Measurements from ENCODE around the gene OSGEP.

Gene OSGEP

GRCh38 chr14:20424851-20425250 lies 29.8 kb downstream of the OSGEP start:
- Histone ChIP-seq H3K27me3 (ENCODE audit: control insufficient read depth in 1 of 2, insufficient read depth in 1 of 2, low read length in 2 of 2) (no peaks in the 10 kb centered on the region), H2AFZ (ENCODE audit: low read depth, low read length) (no peak overlapping the region), H4K8ac (ENCODE audit: low read length) (no peak overlapping the region), H3K4me2 (ENCODE audit: low read length, poor library complexity, severe bottlenecking) (no peak overlapping the region), H3K27ac (ENCODE audit: low read length, poor library complexity, severe bottlenecking) (no peak overlapping the region), H3K18ac (ENCODE audit: low read depth in 1 of 2, low read length in 2 of 2) (no peak overlapping the region), H3K9me3 (ENCODE audit: control insufficient read depth, low read length) (no peaks in the 10 kb centered on the region), H3K4me1 (ENCODE audit: control insufficient read depth, insufficient read depth, low read depth, low read length) (peaks cover 3% of the 10 kb centered on the region), H2BK15ac (ENCODE audit: low read depth, poor library complexity, severe bottlenecking) (no peak overlapping the region), H3K4ac (ENCODE audit: low read depth in 1 of 2, low read length in 2 of 2) (no peak overlapping the region), H3K23ac (ENCODE audit: low read length in 2 of 2) (no peak overlapping the region), H3K4me3 (ENCODE audit: insufficient read depth in 1 of 2, low read depth in 1 of 2, low read length in 2 of 2) (no peak overlapping the region), H2AK5ac (ENCODE audit: low read length, severe bottlenecking) (no peak overlapping the region), H2BK5ac (ENCODE audit: low read depth, low read length, poor library complexity, severe bottlenecking) (no peak overlapping the region), H3K79me1 (replicated peaks; ENCODE audit: low read length, poor library complexity, severe bottlenecking) (no peaks in the 10 kb centered on the region), H2BK12ac (ENCODE audit: low read length in 2 of 2) (no peak overlapping the region), H3K36me3 (ENCODE audit: control insufficient read depth in 1 of 2, insufficient read depth in 2 of 2, low read depth in 1 of 2, low read length in 2 of 2) (no peaks in the 10 kb centered on the region), H2BK120ac (ENCODE audit: low read depth, low read length) (no peak overlapping the region), H3K14ac (ENCODE audit: low read length in 2 of 2) (no peak overlapping the region), H4K91ac (ENCODE audit: low read length) (no peak overlapping the region), H3K9ac (ENCODE audit: low read length) (no peak overlapping the region)
- DNase-seq: no peak
- 52% methylated on average over 1 of the region's 2 CpGs for WGBS

- Histone ChIP-seq H3K4me3 (ENCODE audit: insufficient read depth in 1 of 2, low read depth in 1 of 2, low read length in 2 of 2) (no peak overlapping the region), H2BK120ac (ENCODE audit: low read depth, low read length) (no peak overlapping the region), H3K36me3 (ENCODE audit: control insufficient read depth in 1 of 2, insufficient read depth in 2 of 2, low read depth in 1 of 2, low read length in 2 of 2) (no peaks in the 10 kb centered on the region), H3K9me3 (ENCODE audit: control insufficient read depth, low read length) (no peaks in the 10 kb centered on the region), H3K4me2 (ENCODE audit: low read length, poor library complexity, severe bottlenecking) (no peak overlapping the region), H3K4me1 (ENCODE audit: control insufficient read depth, insufficient read depth, low read depth, low read length) (no peaks in the 10 kb centered on the region), H3K27me3 (ENCODE audit: control insufficient read depth in 1 of 2, insufficient read depth in 1 of 2, low read length in 2 of 2) (no peaks in the 10 kb centered on the region), H4K8ac (ENCODE audit: low read length) (no peak overlapping the region), H2AFZ (ENCODE audit: low read depth, low read length) (no peak overlapping the region), H3K18ac (ENCODE audit: low read depth in 1 of 2, low read length in 2 of 2) (no peak overlapping the region), H2BK5ac (ENCODE audit: low read depth, low read length, poor library complexity, severe bottlenecking) (no peak overlapping the region), H3K4ac (ENCODE audit: low read depth in 1 of 2, low read length in 2 of 2) (no peak overlapping the region), H2AK5ac (ENCODE audit: low read length, severe bottlenecking) (no peak overlapping the region), H3K23ac (ENCODE audit: low read length in 2 of 2) (no peak overlapping the region), H3K27ac (ENCODE audit: low read length, poor library complexity, severe bottlenecking) (no peak overlapping the region), H2BK15ac (ENCODE audit: low read depth, poor library complexity, severe bottlenecking) (no peak overlapping the region), H2BK12ac (ENCODE audit: low read length in 2 of 2) (no peak overlapping the region), H3K9ac (ENCODE audit: low read length) (no peak overlapping the region), H3K79me1 (replicated peaks; ENCODE audit: low read length, poor library complexity, severe bottlenecking) (no peaks in the 10 kb centered on the region), H4K91ac (ENCODE audit: low read length) (no peak overlapping the region), H3K14ac (ENCODE audit: low read length in 2 of 2) (no peak overlapping the region)
- DNase-seq: no peak
- WGBS: no CpG with 5 or more reads among the region's 2 CpGs
Observed at GRCh38 chr14:20422886-20423285, 31.7 kb downstream of the OSGEP start.

- Histone ChIP-seq H3K79me1 (replicated peaks; ENCODE audit: low read length, poor library complexity, severe bottlenecking) (no peaks in the 10 kb centered on the region), H4K91ac (ENCODE audit: low read length) (no peak overlapping the region), H2BK12ac (ENCODE audit: low read length in 2 of 2) (no peak overlapping the region), H3K18ac (ENCODE audit: low read depth in 1 of 2, low read length in 2 of 2) (no peak overlapping the region), H3K4me3 (ENCODE audit: insufficient read depth in 1 of 2, low read depth in 1 of 2, low read length in 2 of 2) (no peak overlapping the region), H3K27ac (ENCODE audit: low read length, poor library complexity, severe bottlenecking) (no peak overlapping the region), H3K36me3 (ENCODE audit: control insufficient read depth in 1 of 2, insufficient read depth in 2 of 2, low read depth in 1 of 2, low read length in 2 of 2) (no peaks in the 10 kb centered on the region), H2BK15ac (ENCODE audit: low read depth, poor library complexity, severe bottlenecking) (no peak overlapping the region), H3K4me1 (ENCODE audit: control insufficient read depth, insufficient read depth, low read depth, low read length) (no peaks in the 10 kb centered on the region), H2AFZ (ENCODE audit: low read depth, low read length) (no peak overlapping the region), H3K4ac (ENCODE audit: low read depth in 1 of 2, low read length in 2 of 2) (no peak overlapping the region), H2BK5ac (ENCODE audit: low read depth, low read length, poor library complexity, severe bottlenecking) (no peak overlapping the region), H3K4me2 (ENCODE audit: low read length, poor library complexity, severe bottlenecking) (no peak overlapping the region), H3K14ac (ENCODE audit: low read length in 2 of 2) (no peak overlapping the region), H4K8ac (ENCODE audit: low read length) (no peak overlapping the region), H3K9me3 (ENCODE audit: control insufficient read depth, low read length) (no peaks in the 10 kb centered on the region), H3K23ac (ENCODE audit: low read length in 2 of 2) (no peak overlapping the region), H3K9ac (ENCODE audit: low read length) (no peak overlapping the region), H2AK5ac (ENCODE audit: low read length, severe bottlenecking) (no peak overlapping the region), H2BK120ac (ENCODE audit: low read depth, low read length) (no peak overlapping the region), H3K27me3 (ENCODE audit: control insufficient read depth in 1 of 2, insufficient read depth in 1 of 2, low read length in 2 of 2) (no peaks in the 10 kb centered on the region)
- WGBS: 10% methylated on average over 2 of the region's 2 CpGs
- DNase-seq: no peak
Observed at GRCh38 chr14:20421267-20421666, 33.3 kb downstream of the OSGEP start.

GRCh38 chr14:20419419-20419818 lies 35.2 kb downstream of the OSGEP start:
- no peak overlapping the region for H2AFZ ChIP-seq (ENCODE audit: low read depth, low read length)
- no peak overlapping the region for H3K27ac ChIP-seq (ENCODE audit: low read length, poor library complexity, severe bottlenecking)
- no peak overlapping the region for H3K4me2 ChIP-seq (ENCODE audit: low read length, poor library complexity, severe bottlenecking)
- no peak overlapping the region for H2AK5ac ChIP-seq (ENCODE audit: low read length, severe bottlenecking)
- no peak overlapping the region for H2BK12ac ChIP-seq (ENCODE audit: low read length in 2 of 2)
- no peaks in the 10 kb centered on the region for H3K9me3 ChIP-seq (ENCODE audit: control insufficient read depth, low read length)
- H4K91ac ChIP-seq (ENCODE audit: low read length): no peak overlapping the region
- no peaks in the 10 kb centered on the region for H3K4me1 ChIP-seq (ENCODE audit: control insufficient read depth, insufficient read depth, low read depth, low read length)
- H3K4me3 ChIP-seq (ENCODE audit: insufficient read depth in 1 of 2, low read depth in 1 of 2, low read length in 2 of 2): no peak overlapping the region
- no peak overlapping the region for H2BK120ac ChIP-seq (ENCODE audit: low read depth, low read length)
- H3K14ac ChIP-seq (ENCODE audit: low read length in 2 of 2): no peak overlapping the region
- no peak overlapping the region for H2BK5ac ChIP-seq (ENCODE audit: low read depth, low read length, poor library complexity, severe bottlenecking)
- no peak overlapping the region for H3K23ac ChIP-seq (ENCODE audit: low read length in 2 of 2)
- no peak overlapping the region for H2BK15ac ChIP-seq (ENCODE audit: low read depth, poor library complexity, severe bottlenecking)
- no peak for DNase-seq
- H3K27me3 ChIP-seq (ENCODE audit: control insufficient read depth in 1 of 2, insufficient read depth in 1 of 2, low read length in 2 of 2): no peaks in the 10 kb centered on the region
- H3K4ac ChIP-seq (ENCODE audit: low read depth in 1 of 2, low read length in 2 of 2): no peak overlapping the region
- H3K9ac ChIP-seq (ENCODE audit: low read length): no peak overlapping the region
- H3K36me3 ChIP-seq (ENCODE audit: control insufficient read depth in 1 of 2, insufficient read depth in 2 of 2, low read depth in 1 of 2, low read length in 2 of 2): no peaks in the 10 kb centered on the region
- no peak overlapping the region for H4K8ac ChIP-seq (ENCODE audit: low read length)
- 64% methylated on average over 1 of the region's 1 CpG for WGBS
- H3K18ac ChIP-seq (ENCODE audit: low read depth in 1 of 2, low read length in 2 of 2): no peak overlapping the region
- H3K79me1 ChIP-seq (replicated peaks; ENCODE audit: low read length, poor library complexity, severe bottlenecking): no peaks in the 10 kb centered on the region
